Endothelial cell (in vitro differentiated cells): ENCODE data around the gene ABI3BP. TPM values are rescaled to one million over a fixed set of nuclear protein-coding genes. Genes with fewer than 3 reads are reported as not detected.

Source experiments
- DNase-seq: peaks from one replicate; pipeline ENCODE4 v3.0.0; 2021; ENCODE audit warnings: low spot score
- H3K27ac Mint-ChIP-seq: one replicate; pipeline ENCODE4 v1.8.0; 2021; ENCODE audit warnings: mixed read lengths, inconsistent platforms; ENCODE audit not compliant: unreplicated experiment
- H3K27me3 Mint-ChIP-seq: one replicate; pipeline ENCODE4 v1.8.0; 2021; ENCODE audit warnings: mild to moderate bottlenecking, moderate library complexity, mixed read lengths, inconsistent platforms; ENCODE audit not compliant: unreplicated experiment
- H3K36me3 Mint-ChIP-seq: one replicate; pipeline ENCODE4 v1.8.0; 2021; ENCODE audit warnings: mild to moderate bottlenecking, low read depth, mixed read lengths, inconsistent platforms; ENCODE audit not compliant: unreplicated experiment
- H3K4me1 Mint-ChIP-seq: one replicate; pipeline ENCODE4 v1.8.0; 2021; ENCODE audit warnings: mild to moderate bottlenecking, mixed read lengths, inconsistent platforms; ENCODE audit not compliant: unreplicated experiment
- H3K4me3 Mint-ChIP-seq: one replicate; pipeline ENCODE4 v1.8.0; 2021; ENCODE audit warnings: mild to moderate bottlenecking, mixed read lengths, inconsistent platforms; ENCODE audit not compliant: unreplicated experiment
- H3K9me3 Mint-ChIP-seq: one replicate; pipeline ENCODE4 v1.8.0; 2021; ENCODE audit warnings: mixed read lengths, inconsistent platforms; ENCODE audit not compliant: unreplicated experiment
- CTCF ChIP-seq: fragments of 200-600 bp; sonication (generic); IDR thresholded peaks from one replicate; pipeline ENCODE4 v1.5.0; 2021; ENCODE audit warnings: antibody characterized with exemption; ENCODE audit not compliant: unreplicated experiment
- total RNA-seq: library from RNA; stranded (reverse); fragmentation: NEBNext Ultra II Directional; extraction: Animal tissue kit (Norgen Biotek cat#: 25700); gene quantifications from one replicate; pipeline ENCODE4 v1.2.1, GENCODE V29; 2021; ENCODE audit not compliant: unreplicated experiment

Gene ABI3BP
- total RNA-seq, 1 donor from 2014 or later = 0.26 TPM

- Mint-ChIP-seq H3K9me3 (no peaks in the 10 kb centered on the region), H3K27ac (no peak overlapping the region), H3K27me3 (peaks cover 4% of the 10 kb centered on the region), H3K4me3 (no peak overlapping the region), H3K36me3 (no peaks in the 10 kb centered on the region), H3K4me1 (no peaks in the 10 kb centered on the region)
- DNase-seq = no peak
- TF ChIP-seq CTCF = no peak
These were observed 213.7 kb downstream of the ABI3BP start for GRCh38 chr3:100779480-100779879.

- Mint-ChIP-seq H3K4me1 (no peaks in the 10 kb centered on the region), H3K4me3 (no peak overlapping the region), H3K27ac (no peak overlapping the region), H3K36me3 (no peaks in the 10 kb centered on the region), H3K9me3 (no peaks in the 10 kb centered on the region), H3K27me3 (peaks cover 5% of the 10 kb centered on the region)
- DNase-seq = no peak
- TF ChIP-seq CTCF = no peak
These were observed 215.9 kb downstream of the ABI3BP start for GRCh38 chr3:100777271-100777670.

- H3K27ac Mint-ChIP-seq = no peak overlapping the region
- no peaks in the 10 kb centered on the region for H3K4me1 Mint-ChIP-seq
- DNase-seq = no peak
- H3K27me3 Mint-ChIP-seq = peaks cover 5% of the 10 kb centered on the region
- no peak for TF ChIP-seq CTCF
- no peak overlapping the region for H3K4me3 Mint-ChIP-seq
- no peaks in the 10 kb centered on the region for H3K36me3 Mint-ChIP-seq
- H3K9me3 Mint-ChIP-seq = no peaks in the 10 kb centered on the region
These were observed 216.5 kb downstream of the ABI3BP start for GRCh38 chr3:100776746-100777145.

GRCh38 chr3:100776097-100776729, 217.0 kb downstream of the ABI3BP start:
- Mint-ChIP-seq H3K27me3 (peaks cover 5% of the 10 kb centered on the region), H3K4me3 (no peak overlapping the region), H3K4me1 (no peaks in the 10 kb centered on the region), H3K27ac (no peak overlapping the region), H3K9me3 (no peaks in the 10 kb centered on the region), H3K36me3 (no peaks in the 10 kb centered on the region)
- TF ChIP-seq CTCF = no peak
- DNase-seq = no peak

GRCh38 chr3:100775669-100776068, 217.6 kb downstream of the ABI3BP start:
- Mint-ChIP-seq H3K4me1 (no peaks in the 10 kb centered on the region), H3K4me3 (no peak overlapping the region), H3K27ac (no peak overlapping the region), H3K36me3 (no peaks in the 10 kb centered on the region), H3K9me3 (no peaks in the 10 kb centered on the region), H3K27me3 (peaks cover 5% of the 10 kb centered on the region)
- no peak for TF ChIP-seq CTCF
- DNase-seq = no peak
